Measurements from ENCODE around the gene PAQR4. TPM values are rescaled to one million over a fixed set of nuclear protein-coding genes. Genes with fewer than 3 reads are reported as not detected.

PAQR4 gene
- total RNA-seq, 4 donors from 2014 or later: 2.9 to 18.8 (median 8.0) TPM

GRCh38 chr16:2950353-2950724 lies 18.8 kb upstream of the PAQR4 start:
- TF ChIP-seq POLR2A (IDR thresholded peaks at IDR 0.05): no peak
- TF ChIP-seq, protein P1, sequence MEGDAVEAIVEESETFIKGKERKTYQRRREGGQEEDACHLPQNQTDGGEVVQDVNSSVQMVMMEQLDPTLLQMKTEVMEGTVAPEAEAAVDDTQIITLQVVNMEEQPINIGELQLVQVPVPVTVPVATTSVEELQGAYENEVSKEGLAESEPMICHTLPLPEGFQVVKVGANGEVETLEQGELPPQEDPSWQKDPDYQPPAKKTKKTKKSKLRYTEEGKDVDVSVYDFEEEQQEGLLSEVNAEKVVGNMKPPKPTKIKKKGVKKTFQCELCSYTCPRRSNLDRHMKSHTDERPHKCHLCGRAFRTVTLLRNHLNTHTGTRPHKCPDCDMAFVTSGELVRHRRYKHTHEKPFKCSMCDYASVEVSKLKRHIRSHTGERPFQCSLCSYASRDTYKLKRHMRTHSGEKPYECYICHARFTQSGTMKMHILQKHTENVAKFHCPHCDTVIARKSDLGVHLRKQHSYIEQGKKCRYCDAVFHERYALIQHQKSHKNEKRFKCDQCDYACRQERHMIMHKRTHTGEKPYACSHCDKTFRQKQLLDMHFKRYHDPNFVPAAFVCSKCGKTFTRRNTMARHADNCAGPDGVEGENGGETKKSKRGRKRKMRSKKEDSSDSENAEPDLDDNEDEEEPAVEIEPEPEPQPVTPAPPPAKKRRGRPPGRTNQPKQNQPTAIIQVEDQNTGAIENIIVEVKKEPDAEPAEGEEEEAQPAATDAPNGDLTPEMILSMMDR (IDR thresholded peaks at IDR 0.05): no peak
- 72 to 100% methylated on average over 2 to 9 of the region's 13 CpGs for WGBS, 2 donors
- peaks cover 0 to 37% (median 7%) of the 10 kb centered on the region in 3 donors for H3K36me3 ChIP-seq
- H3K27ac ChIP-seq: no peak overlapping the region
- intact Hi-C loops (cut with DNase I): no loop called here
- H3K4me1 ChIP-seq: peaks cover 0 to 18% (median 0%) of the 10 kb centered on the region in 3 donors
- no peaks in the 10 kb centered on the region for H3K9me3 ChIP-seq
- H3K4me3 ChIP-seq: no peak overlapping the region
- peaks cover 0 to 18% (median 3%) of the 10 kb centered on the region in 4 donors for H3K27me3 ChIP-seq
- DNase-seq: no peak

DNA sequence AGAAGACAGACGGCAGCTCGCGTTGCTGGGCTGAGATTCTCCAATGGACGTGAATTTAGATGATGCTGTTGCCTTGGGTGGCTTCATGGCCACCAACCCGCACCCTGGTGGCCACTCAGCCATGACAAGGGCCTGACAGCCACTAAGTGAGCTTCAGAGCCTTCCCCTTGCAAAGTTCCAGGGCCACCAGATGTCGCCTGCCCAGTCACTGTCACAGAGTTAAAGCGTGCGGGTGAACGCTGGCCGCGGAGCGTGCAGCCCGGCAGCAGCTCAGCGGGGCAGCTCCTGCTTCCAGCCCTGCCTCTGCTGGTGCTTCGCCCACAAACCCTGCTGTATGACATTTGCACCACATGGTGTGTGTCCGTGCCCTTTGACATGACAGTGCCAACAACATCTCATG lies 18.4 kb upstream of the PAQR4 start:
- intact Hi-C loops (cut with DNase I): no loop called here
- no peak for DNase-seq
- TF ChIP-seq POLR2A (IDR thresholded peaks at IDR 0.05): no peak
- TF ChIP-seq, protein P1 (IDR thresholded peaks at IDR 0.05): no peak
- H3K36me3 ChIP-seq: peaks cover 0 to 32% (median 7%) of the 10 kb centered on the region in 3 donors
- H3K27me3 ChIP-seq: peaks cover 0 to 23% (median 3%) of the 10 kb centered on the region in 4 donors
- no peak overlapping the region for H3K27ac ChIP-seq
- H3K9me3 ChIP-seq: no peaks in the 10 kb centered on the region
- peaks cover 0 to 23% (median 0%) of the 10 kb centered on the region in 3 donors for H3K4me1 ChIP-seq
- WGBS, 2 donors: 81% methylated on average over 6 of the region's 16 CpGs; no CpG with 5 or more reads in 1 of the 2 donors
- H3K4me3 ChIP-seq: no peak overlapping the region

DNA sequence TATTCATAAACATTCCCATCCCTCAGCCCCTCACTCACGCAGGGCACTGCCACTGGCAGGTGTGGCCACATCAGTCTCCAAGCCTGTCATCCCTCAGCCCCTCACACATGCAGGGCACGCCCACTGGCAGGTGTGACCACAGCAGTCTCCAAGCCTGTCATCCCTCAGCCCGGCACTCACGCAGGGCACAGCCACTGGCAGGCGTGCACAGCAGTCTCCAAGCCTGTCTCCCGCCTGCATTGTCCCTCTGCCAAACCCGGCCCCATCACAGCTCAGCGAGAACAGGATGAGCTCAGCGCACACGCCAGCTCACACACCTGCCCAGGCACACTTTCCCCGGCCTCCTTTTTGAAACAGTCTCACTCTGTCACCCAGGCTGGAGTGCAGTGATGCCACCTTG lies 16.5 kb upstream of the PAQR4 start:
- Histone ChIP-seq H3K36me3 (peaks cover 0 to 17% (median 7%) of the 10 kb centered on the region in 3 donors), H3K27ac (no peak overlapping the region), H3K4me3 (no peak overlapping the region), H3K4me1 (peaks cover 0 to 28% (median 0%) of the 10 kb centered on the region in 3 donors), H3K9me3 (no peaks in the 10 kb centered on the region), H3K27me3 (peaks cover 0 to 42% (median 6%) of the 10 kb centered on the region in 4 donors)
- 20 to 32% methylated on average over 8 to 10 of the region's 11 CpGs for WGBS, 2 donors
- intact Hi-C loops (cut with DNase I): no loop called here
- no peak for DNase-seq
- TF ChIP-seq POLR2A (IDR thresholded peaks at IDR 0.05): no peak
- TF ChIP-seq, protein P1 (IDR thresholded peaks at IDR 0.05): no peak

DNA sequence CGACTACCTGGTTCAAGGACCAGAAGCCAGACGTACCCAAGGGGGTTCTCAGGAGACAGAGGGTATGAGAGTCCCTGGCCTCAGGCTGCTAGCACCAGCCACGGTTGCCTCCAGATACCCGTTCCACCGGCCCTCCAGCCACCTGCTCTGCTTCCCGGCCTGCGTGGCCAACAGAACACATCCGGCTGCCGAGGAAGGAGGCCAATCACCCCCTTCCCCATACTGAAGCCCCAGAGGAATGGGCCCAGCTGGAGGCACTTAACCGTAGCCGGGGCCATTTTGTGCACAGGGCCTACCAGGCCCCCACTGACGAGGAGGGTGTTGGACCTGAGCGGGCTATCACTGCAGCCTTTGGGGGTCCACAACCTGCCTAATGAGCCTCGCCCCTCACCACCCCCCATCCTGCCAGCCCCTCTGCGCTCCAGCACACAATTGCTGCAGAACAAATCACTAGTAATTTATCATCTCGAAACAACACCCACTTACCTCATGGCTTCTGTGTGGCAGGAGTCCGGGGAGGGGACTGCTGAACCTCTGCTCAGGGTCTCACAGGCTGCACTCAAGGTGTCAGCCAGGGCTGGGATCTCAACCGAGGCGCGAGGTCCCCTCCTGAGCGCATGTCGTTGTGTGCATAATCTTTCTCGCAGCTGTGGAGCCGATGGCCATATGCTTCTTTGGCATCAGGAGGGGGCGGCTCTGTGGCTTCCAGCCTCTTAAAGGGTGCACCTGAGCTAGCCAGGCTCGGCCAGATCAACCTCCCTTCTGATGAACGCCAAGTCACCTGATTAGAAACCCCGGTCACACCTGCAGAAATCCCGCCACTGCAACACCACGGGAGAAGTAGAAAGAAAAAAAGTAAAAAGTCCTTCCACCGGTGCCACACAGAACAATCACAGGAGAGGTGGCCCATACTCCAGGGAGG lies 15.2 kb upstream of the PAQR4 start:
- peaks cover 0 to 32% (median 0%) of the 10 kb centered on the region in 3 donors for H3K4me1 ChIP-seq
- intact Hi-C loops (cut with DNase I): no loop called here
- DNase-seq: no peak
- peaks cover 0 to 54% (median 6%) of the 10 kb centered on the region in 4 donors for H3K27me3 ChIP-seq
- no peak overlapping the region for H3K27ac ChIP-seq
- WGBS, 2 donors: 53 to 63% methylated on average over 8 to 9 of the region's 31 CpGs
- no peaks in the 10 kb centered on the region for H3K9me3 ChIP-seq
- TF ChIP-seq, protein P1 (IDR thresholded peaks at IDR 0.05): no peak
- no peak for TF ChIP-seq POLR2A (IDR thresholded peaks at IDR 0.05)
- no peak overlapping the region for H3K4me3 ChIP-seq
- peaks cover 0 to 13% (median 4%) of the 10 kb centered on the region in 3 donors for H3K36me3 ChIP-seq

Measured in esophagus squamous epithelium (tissue), 5 donors.